HUES6 (cell line): ENCODE measurements around the gene ZNF655.
"Not testable (repeated sequence)": the region's sequence is repeated elsewhere in the genome, so short reads cannot be mapped to it uniquely, and the experiment has no call there.

Experiments
- H3K27ac ChIP-seq: 2 replicates; pipeline ENCODE4 v1.7.0; 2013; ENCODE audit warnings: low read depth, mild to moderate bottlenecking, low read length, inconsistent platforms
- H3K27me3 ChIP-seq: 2 replicates; pipeline ENCODE4 v1.6.1; 2013; ENCODE audit warnings: low read length; ENCODE audit not compliant: control insufficient read depth, insufficient read depth
- H3K36me3 ChIP-seq: 2 replicates; pipeline ENCODE4 v1.6.1; 2013; ENCODE audit warnings: low read length; ENCODE audit not compliant: control insufficient read depth, insufficient read depth
- H3K4me1 ChIP-seq: 2 replicates; pipeline ENCODE4 v1.6.1; 2013; ENCODE audit warnings: low read length; ENCODE audit not compliant: control insufficient read depth, insufficient read depth
- H3K4me3 ChIP-seq: 2 replicates; pipeline ENCODE4 v1.5.1; 2013; ENCODE audit warnings: low read depth, low read length
- H3K9ac ChIP-seq: one replicate; pipeline ENCODE4 v1.6.1; 2013; ENCODE audit warnings: mild to moderate bottlenecking, low read length
- H3K9me3 ChIP-seq: 2 replicates; pipeline ENCODE4 v1.6.1; 2013; ENCODE audit warnings: low read depth, low read length; ENCODE audit not compliant: control insufficient read depth, insufficient read depth

ZNF655 gene

DNA sequence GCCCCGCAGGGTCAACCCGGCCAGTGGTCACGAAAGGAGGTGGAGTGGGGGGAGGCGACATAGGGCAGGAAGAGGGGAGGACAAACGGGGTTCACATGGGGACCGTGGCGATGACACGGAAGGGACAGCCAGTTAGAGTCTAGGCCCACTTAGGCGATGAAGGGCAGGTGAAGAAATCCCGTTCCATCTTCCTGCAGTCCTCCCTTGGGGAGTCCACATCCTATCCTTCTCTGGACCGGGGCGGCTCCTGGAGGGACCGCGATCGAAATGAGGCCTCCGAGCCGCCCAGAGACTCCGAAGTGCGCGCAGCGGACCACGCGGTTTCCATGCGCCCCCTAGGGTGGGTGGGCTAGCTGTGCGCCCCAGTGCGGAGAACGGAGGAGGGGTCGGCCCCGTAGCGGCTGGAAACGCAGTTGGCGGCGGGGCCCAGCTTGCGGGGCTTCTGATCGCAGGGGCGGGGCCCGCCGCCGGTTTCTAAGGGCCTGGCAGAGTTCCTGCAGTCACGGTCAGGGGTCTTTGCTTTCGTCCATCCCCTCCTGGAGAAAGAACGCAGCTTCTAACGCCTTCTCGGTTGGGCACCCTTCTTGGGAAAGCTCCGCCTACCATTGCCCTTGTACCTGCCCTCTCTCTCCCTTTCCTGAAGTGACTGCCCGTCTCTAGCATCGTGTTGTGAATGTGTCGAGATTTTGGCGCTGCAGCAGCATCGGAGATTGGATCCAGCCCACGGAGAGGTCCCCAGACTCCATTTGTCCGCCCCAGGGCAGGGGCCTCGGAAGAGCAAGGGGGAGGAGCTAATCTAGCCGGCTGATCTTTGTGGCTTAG lies 21.7 kb downstream of the ZNF655 start:
- Histone ChIP-seq H3K27ac (no peak overlapping the region), H3K9me3 (no peaks in the 10 kb centered on the region), H3K9ac (peak overlapping the region; percentile 54), H3K4me1 (peaks cover 13% of the 10 kb centered on the region), H3K36me3 (no peaks in the 10 kb centered on the region), H3K27me3 (no peaks in the 10 kb centered on the region; the same call in 1 of the 2 replicates), H3K4me3 (peak overlapping the region; percentile 59)

DNA sequence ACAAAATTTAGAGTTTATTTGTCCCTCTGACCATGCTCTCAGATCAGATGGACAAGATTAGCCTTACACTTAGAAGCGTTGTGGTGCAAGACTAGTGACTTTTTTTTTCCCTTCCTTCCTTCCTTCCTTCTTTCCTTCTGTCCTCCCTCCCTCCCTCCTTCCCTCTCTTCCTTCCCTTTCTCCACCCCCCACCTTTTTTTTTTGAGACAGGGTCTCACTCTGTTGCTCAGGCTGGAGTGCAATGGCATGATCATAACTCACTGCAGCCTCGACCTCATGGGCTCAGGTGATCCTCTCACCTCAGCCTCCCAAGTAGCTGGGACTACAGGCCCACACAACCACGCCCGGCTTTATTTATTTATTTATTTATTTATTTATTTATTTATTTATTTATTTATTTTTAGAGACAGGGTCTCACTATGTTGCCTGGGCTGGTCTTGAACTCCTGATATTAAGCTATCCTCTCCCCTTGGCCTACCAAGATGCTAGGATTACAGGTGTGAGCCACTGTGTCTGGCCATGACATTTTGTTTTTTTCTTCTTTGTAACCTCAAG lies 22.4 kb downstream of the ZNF655 start:
- not testable (repeated sequence) for H3K36me3 ChIP-seq, H3K27ac ChIP-seq, H3K27me3 ChIP-seq, H3K9me3 ChIP-seq
- Histone ChIP-seq H3K4me1 (peaks cover 12% of the 10 kb centered on the region), H3K4me3 (peak overlapping the region; percentile 59), H3K9ac (peak overlapping the region; percentile 54)

DNA sequence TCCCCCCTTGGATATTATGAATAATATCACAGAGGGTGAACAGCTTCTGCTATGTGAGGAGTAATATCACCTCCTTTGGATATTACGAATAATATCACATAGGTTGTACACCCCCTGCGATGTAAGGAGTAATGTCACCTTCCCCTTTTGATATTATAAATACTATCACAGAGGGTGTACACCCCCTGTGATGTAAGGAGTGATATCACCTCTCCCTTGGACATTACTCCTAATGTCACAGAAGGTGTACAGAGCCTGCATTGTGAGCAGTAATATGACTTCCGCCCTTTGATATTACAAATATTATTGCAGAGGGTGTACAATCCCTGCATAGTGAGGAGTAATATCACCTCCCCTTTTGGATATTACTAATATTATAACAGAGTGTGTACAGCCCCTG lies 30.4 kb downstream of the ZNF655 start:
- no peaks in the 10 kb centered on the region for H3K4me1 ChIP-seq
- no peaks in the 10 kb centered on the region for H3K9me3 ChIP-seq
- no peak overlapping the region for H3K9ac ChIP-seq
- H3K36me3 ChIP-seq, result no peaks in the 10 kb centered on the region
- no peaks in the 10 kb centered on the region for H3K27me3 ChIP-seq
- H3K4me3 ChIP-seq, result no peak overlapping the region
- no peak overlapping the region for H3K27ac ChIP-seq

DNA sequence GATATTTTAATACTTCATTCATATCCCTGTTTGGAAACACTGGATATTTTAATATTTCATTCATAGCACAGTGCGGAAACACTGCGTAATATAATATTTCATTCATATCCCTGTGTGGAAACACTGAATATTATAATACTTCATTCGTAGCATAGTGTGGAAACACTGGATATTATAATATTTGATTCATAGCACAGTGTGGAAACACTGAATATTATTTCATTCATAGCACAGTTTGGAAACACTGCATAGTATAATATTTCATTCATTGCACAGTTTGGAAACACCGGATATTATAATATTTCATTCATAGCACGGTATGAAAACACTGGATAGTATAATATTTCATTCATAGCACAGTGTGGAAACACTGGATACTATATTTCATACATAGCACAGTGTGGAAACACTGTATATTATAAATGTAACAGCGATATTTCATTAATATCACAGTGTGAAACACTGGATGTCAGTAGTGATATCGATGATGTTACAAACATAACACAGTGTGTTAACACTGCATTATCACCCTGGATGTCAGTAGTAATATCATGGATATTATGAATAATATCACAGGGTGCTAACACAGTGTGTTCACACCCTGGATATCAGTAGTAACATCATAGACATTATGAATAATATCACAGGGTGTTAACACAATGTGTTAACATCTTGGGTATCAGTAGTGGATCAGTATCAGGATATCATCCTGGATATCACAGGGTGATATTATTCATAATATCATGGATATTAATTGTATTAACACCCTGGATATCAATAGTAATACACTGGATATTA lies 36.7 kb downstream of the ZNF655 start:
- H3K4me3 ChIP-seq, result no peak overlapping the region
- H3K36me3 ChIP-seq, result no peaks in the 10 kb centered on the region
- no peak overlapping the region for H3K9ac ChIP-seq
- H3K27me3 ChIP-seq, result no peaks in the 10 kb centered on the region
- H3K4me1 ChIP-seq, result peaks cover 4% of the 10 kb centered on the region; the same call in 1 of the 2 replicates
- no peak overlapping the region for H3K27ac ChIP-seq
- H3K9me3 ChIP-seq, result no peaks in the 10 kb centered on the region; the same call in 1 of the 2 replicates

DNA sequence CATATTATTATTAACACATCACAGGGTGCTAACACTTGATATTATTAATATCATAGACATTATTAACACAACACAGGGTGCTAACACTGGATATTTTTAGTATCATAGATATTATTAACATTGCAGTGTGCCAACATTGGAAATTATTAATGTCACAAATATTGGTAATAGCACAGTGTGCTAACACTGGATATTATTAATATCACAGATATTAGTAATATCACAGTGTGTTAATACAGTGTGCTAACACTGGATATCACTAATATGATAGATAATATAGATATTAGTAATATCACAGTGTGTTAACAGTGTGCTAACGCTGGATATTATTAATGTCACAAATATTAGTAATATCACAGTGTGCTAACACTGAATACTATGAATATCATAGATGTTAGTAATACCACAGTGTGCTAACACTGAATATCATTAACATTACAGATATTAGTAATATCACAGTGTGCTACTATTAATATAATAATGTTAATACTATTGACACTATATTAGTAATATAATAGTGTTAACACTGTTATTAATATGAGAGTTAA lies 38.0 kb downstream of the ZNF655 start:
- Histone ChIP-seq H3K9me3 (no peaks in the 10 kb centered on the region; the same call in 1 of the 2 replicates), H3K27ac (no peak overlapping the region), H3K4me3 (no peak overlapping the region), H3K27me3 (no peaks in the 10 kb centered on the region), H3K4me1 (peaks cover 4% of the 10 kb centered on the region; the same call in 1 of the 2 replicates), H3K36me3 (no peaks in the 10 kb centered on the region), H3K9ac (no peak overlapping the region)

DNA sequence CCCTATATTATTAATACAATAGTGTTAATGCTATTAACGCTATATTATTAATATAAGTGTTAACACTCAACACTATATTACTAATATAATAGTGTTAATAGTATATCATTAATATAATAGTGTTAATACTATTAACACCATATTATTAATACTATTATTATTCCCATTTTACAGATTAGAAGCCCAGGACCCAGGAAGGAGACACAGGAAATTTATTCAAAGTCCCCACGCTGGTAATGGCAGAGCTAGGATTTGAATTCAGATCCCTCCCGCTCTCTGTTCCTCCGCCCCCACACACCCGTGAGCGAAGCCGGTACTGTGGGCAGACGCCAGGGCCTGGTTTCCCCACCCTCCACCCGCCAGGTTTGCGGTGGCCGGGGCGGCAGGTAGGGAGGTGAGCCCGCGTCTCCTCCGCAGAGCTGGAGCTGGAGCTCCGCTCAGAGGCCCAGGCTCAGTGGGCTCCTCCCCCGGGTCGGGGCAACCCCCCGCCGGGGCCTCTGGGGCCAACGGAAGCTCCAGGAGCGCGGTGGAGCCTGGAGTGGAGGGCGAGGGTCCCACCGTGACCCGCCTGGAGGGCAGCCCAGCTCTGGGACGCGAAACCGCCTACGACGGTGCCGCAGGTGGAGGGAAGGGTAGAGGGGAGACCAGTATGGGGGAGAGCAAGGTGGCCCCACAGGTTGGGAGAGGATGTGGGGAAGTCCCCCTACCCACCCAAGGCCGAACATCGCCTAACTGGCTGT lies 39.5 kb downstream of the ZNF655 start, which contains the start of gene TMEM225B:
Gene TMEM225B, plus strand, starts transcription at position 506 of the 740 bp plus-strand sequence. CDS start 6,122 bp downstream, outside the sequence.
- Histone ChIP-seq H3K4me3 (peak within 1 kb of the TSS; percentile 9), H3K9ac (no peak within 1 kb of the TSS), H3K36me3 (no peaks in the 10 kb centered on the region), H3K27me3 (no peaks in the 10 kb centered on the region), H3K27ac (no peak within 1 kb of the TSS), H3K9me3 (no peaks in the 10 kb centered on the region; the same call in 1 of the 2 replicates), H3K4me1 (peaks cover 4% of the 10 kb centered on the region; the same call in 1 of the 2 replicates)

DNA sequence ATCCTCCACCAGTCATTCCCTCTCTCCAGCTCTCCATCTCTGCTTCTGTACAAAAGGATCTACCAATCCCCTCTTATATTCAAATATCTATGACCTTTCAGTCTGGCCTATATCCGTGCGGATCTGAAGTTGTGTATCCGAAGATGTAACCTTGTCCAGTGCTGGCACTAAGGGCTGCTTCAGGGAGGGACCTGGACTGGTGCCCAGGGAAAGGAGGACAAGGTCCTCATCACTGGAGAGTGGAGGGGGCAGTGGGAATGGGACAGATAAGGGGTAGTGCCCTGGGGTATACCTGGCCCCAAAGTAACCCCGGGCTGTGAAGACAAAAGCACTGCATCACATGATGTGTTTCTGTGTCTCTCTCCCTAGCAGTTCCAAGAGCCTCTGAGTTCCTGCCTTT lies 41.4 kb downstream of the ZNF655 start:
- no peak overlapping the region for H3K27ac ChIP-seq
- no peaks in the 10 kb centered on the region for H3K36me3 ChIP-seq
- no peak overlapping the region for H3K9ac ChIP-seq
- no peaks in the 10 kb centered on the region for H3K27me3 ChIP-seq
- no peaks in the 10 kb centered on the region; the same call in 1 of the 2 replicates for H3K9me3 ChIP-seq
- H3K4me3 ChIP-seq, result no peak overlapping the region
- peaks cover 4% of the 10 kb centered on the region; the same call in 1 of the 2 replicates for H3K4me1 ChIP-seq

DNA sequence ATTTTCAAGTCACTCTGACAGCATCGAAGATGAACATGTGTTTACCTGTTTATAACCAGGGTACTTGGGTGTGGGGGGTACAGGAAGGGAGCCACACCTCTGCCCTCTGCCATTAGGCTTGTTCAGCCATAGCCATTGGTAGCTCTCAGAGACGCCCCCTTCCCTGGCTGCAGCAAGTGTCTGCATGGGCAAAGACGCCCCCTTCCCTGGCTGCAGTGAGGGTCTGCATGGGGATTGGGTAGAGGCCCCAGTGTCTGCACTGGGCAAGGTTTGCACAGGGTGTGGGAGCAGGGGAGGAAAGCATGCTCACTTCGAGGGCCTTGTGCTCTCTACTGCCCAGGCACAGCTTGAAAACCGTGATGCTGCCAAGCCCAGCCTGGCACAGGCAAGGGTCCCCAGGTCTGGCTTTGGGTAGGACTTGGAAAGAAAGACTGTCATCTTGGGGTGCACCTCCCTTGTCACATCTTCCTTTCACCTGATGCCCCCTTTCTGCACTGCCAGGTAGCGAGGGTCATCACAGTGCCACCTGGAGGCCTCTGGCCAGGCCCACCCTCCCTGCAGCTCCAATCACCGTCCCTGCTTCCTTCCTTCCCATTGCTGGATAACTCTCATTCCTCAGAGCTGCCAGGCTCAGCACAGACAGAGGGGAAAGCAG lies 43.3 kb downstream of the ZNF655 start:
- H3K27me3 ChIP-seq, result no peaks in the 10 kb centered on the region
- no peak overlapping the region for H3K4me3 ChIP-seq
- H3K27ac ChIP-seq, result no peak overlapping the region
- H3K36me3 ChIP-seq, result no peaks in the 10 kb centered on the region
- no peak overlapping the region for H3K9ac ChIP-seq
- H3K9me3 ChIP-seq, result no peaks in the 10 kb centered on the region
- H3K4me1 ChIP-seq, result peaks cover 4% of the 10 kb centered on the region; the same call in 1 of the 2 replicates

DNA sequence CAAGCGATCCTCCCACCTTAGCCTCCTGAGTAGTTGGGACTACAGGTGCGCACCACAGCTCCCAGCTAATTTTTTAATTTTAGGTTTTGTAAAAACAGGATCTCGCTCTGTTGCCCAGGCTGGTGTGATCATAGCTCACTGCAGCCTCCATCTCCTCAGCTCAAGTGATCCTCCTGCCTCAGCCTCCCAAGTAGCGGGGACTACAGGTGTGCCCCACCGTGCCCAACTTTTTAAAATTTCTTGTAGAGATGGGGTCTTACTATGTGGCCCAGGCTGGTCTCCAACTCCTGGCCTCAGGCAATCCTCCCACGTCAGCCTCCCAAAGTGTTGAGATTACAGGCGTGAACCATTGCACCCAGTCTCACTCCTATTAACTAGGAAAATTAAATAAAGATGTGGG lies 47.1 kb downstream of the ZNF655 start:
- H3K36me3 ChIP-seq, result no peaks in the 10 kb centered on the region
- H3K9me3 ChIP-seq, result no peaks in the 10 kb centered on the region
- H3K4me1 ChIP-seq, result no peaks in the 10 kb centered on the region

DNA sequence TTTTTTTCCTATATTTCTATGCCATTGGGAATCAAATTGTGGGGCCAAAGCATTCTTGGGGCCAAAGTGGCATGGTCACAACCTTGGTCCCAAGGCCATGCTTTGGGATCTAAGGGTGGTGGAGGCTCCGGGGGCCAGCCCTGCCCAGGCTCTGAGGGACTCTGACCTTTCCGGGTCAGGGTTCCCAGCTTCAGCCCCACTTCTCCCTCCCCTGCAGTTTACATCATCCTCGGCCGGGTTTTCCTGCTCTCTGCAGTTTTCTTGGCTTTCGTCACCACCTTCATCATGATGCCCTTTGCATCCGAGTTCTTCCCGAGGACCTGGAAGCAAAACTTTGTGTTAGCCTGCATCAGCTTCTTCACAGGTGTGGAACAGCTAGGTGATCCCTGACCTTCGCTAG lies 48.1 kb downstream of the ZNF655 start:
- H3K9me3 ChIP-seq, result no peaks in the 10 kb centered on the region
- H3K4me1 ChIP-seq, result no peaks in the 10 kb centered on the region
- no peak overlapping the region for H3K27ac ChIP-seq
- H3K9ac ChIP-seq, result no peak overlapping the region
- H3K27me3 ChIP-seq, result no peaks in the 10 kb centered on the region; the same call in 1 of the 2 replicates
- no peak overlapping the region for H3K4me3 ChIP-seq
- no peaks in the 10 kb centered on the region for H3K36me3 ChIP-seq

More for the DNA sequence above, 47.1 kb downstream of the ZNF655 start:
- no peak overlapping the region for H3K4me3 ChIP-seq
- no peaks in the 10 kb centered on the region; the same call in 1 of the 2 replicates for H3K27me3 ChIP-seq
- H3K9ac ChIP-seq, result no peak overlapping the region
- no peak overlapping the region for H3K27ac ChIP-seq
